ENCODE measurements around the gene CBX6. TPM values are rescaled to one million over a fixed set of nuclear protein-coding genes. Genes with fewer than 3 reads are reported as not detected.
A peak's percentile ranks its signal among the peaks of the same experiment; 100 is the strongest.

Gene CBX6
- polyA plus RNA-seq, 4 donors: 35.9 to 59.2 (median 42.2) TPM

DNA sequence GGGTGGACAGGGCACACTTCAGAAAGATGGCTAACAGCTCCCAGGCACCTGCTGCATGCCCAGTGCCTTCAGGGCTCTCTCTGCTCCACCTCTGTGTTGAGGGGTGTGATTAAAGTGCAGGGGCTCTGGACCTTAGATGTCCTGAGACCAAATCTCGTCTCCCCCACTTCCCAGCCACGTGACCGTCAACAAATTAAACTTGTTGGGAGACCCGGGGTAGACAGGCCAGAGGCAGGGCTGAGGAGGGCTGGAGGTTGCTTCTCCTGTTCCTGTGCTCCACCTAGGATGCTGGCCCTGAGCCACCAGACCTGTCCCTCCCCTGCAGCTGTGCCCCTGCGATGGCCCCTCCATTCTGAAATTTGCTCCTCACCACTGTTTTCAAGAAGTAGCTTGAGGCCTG, 45.2 kb downstream of the CBX6 start:
- no peak for DNase-seq (ENCODE audit: low read depth in 4 of 4, low spot score in 3 of 4)

DNA sequence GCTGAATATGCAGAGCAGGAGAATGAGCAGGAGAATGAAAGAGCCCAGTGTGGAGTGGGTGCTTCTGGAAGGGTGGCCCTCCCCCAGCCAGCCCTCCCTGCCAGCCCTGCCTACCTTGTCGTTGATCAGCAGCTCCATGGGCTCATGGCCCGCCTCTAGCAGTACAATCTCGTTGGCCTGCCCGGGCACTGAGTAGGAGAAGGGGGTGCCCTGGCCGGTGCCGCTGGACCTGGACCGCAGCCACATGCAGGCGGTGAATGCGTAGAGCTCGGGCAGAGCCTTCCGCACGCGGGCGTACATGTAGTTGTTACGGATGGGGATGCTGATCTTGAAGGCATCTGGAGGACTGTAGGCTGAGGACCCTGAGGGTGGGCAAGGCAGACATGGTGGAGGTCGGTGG, 45.6 kb downstream of the CBX6 start:
- DNase-seq (ENCODE audit: low read depth in 4 of 4, low spot score in 3 of 4): no peak

DNA sequence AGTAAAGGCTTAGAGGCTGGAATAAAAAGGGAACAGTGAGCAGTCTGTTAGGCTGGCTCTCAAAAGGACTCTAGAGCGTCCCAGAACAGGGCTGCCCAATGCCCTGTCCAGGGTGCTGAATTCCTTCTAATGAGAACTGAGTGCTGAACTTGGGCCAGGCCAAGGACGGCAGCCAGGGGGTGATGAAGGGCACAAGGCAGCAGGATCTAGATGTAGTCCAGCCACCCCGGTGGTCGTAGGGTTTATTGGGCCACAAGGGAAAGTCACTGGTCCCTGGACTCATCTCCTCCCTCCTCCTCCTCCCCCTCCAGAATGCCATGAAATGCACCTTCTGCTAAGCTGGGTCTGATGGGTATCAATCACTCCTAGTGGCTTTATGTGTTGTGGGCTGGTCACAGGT, 47.4 kb downstream of the CBX6 start:
- DNase-seq (ENCODE audit: low read depth in 4 of 4, low spot score in 3 of 4): peak; percentile 66 to 85 (median 74)

DNA sequence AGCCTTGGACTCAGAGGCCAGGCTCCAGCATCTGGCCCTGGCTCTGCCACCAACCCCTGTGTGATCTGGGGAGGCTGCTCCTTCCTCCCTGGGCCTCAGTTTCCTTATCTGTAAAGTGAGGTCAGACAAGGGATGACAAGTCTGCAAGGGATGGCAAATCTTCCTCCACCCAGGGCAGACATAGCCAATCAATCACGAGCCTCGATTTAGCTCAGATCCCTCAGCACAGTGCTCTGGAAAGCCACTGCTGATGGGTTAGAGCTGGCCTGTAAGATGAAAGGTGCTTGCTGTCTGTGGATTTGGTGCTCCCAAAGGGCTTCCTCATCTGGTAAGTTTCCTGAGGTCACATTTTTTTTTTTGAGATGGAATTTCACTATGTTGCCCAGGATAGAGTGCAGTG, 48.4 kb downstream of the CBX6 start:
- DNase-seq (ENCODE audit: low read depth in 4 of 4, low spot score in 3 of 4): no peak

DNA sequence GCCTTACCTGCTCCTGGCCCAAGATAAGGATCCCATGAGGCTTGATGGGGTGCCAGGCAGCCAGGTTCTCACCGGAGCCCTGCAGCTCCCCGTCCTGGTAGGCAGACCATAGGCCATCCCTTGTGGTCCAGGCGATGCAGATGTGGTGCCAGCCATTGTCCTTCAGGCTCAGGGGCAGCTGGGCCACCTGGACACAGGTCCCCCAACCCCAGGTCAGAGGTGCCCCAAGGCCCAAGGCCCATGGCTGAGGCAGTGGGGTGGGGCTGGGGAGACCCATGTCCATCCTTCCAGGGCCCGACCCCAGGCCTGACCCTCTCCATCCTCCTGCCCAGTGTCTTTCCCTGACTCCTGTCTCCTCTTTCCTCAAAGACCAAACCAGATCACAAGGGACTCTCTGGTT, 48.9 kb downstream of the CBX6 start:
- DNase-seq (ENCODE audit: low read depth in 4 of 4, low spot score in 3 of 4): no peak

DNA sequence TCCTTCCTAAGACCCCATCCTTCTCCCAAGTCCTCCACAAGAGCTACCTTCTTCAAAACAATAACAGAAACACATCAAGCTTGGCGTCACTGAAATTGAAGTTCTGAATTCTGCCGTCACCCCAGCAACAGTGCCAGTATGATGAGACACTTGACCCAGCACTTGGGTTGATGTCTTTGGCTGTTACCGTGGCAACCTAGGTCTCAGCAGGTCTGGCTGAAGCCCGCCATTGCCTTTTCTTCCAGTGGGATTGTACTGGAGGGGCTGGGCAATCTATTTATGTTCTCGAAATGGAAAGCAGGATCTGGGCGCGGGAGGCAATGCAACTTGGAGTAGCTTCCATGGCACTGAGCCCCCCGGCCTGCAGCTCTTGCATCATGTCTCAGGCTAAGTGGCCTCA, 52.0 kb downstream of the CBX6 start:
- no peak for DNase-seq (ENCODE audit: low read depth in 4 of 4, low spot score in 3 of 4)

DNA sequence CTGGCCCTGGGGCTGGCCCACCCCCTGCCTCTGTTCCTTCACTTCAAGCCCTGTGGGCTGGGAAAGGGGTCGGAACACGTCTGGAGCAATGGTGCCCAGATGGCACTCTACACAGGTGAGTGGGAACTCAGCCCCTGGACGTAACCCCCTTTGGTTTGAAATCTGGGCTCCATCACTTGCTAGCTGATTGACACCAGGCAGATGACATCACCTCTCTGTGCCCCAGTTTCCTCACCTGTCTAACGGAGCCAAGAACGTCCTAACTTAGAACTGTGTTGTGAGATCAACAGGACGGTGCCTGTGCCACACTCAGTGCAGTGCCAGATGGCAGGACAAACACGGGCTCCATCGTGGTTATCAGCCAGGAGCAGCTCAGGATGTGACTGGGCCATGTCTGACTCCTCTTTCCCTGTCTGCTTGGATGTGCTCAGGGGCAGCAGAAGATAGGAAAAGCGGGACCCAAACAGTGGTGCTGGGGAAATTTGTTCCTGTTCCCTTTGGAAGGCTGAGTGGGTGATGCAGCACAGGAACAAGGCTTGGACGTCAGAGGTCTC, 52.6 kb downstream of the CBX6 start:
- no peak for DNase-seq (ENCODE audit: low read depth in 4 of 4, low spot score in 3 of 4)

DNA sequence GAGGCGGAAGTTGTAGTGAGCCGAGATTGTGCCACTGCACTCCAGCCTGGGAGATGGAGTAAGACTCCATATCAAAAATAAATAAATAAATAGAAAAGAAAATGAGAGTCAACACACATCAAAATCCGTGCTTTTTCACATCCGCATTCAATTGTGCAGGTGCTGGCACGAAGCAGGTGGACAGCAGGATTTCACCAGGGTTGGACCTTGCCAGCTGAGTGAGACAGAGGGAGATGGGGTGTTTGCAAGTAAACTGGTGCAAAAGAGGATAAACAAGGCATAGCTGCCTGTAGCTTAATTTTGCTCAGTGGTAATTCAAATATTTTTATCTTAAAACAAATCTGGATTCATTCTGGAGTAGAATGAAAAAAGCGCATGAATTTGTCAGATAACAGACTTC, 54.8 kb downstream of the CBX6 start:
- DNase-seq (ENCODE audit: low read depth in 4 of 4, low spot score in 3 of 4): no peak

DNA sequence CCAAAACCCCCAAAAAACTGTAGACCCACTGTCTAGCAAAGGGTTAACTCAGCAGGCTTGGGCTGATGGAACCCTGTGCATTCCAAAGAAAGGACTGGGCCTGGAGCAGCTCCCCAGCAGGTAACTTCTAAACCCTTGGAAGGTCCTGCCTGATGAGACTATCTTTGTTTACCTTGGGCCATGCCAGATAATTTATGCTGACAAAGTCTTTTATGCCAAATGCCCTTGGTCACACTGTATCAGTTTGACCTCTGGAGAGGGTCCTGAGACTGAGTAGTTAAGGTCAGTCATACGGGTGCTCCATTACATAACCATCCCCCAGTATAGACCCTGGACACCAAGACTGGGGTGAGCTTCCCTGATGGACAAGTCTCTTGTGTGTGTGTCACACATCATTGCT, 56.2 kb downstream of the CBX6 start:
- DNase-seq (ENCODE audit: low read depth in 4 of 4, low spot score in 3 of 4): no peak

Other genes with a start within 250 kb of the CBX6 start
- 10 to 100 TPM in 1 of 4 donors, 1 to 10 TPM in 3; 2.2 to 10.7 (median 5.3) TPM for gene FAM227A, start 215.8 kb downstream of the CBX6 start, polyA plus RNA-seq (ENCODE audit: insufficient read length in 4 of 4)
- gene CBY1, start 215.6 kb downstream of the CBX6 start, polyA plus RNA-seq (ENCODE audit: insufficient read length in 4 of 4): 10 to 100 TPM; 52.0 to 64.3 (median 61.7) TPM
- gene TOMM22, start 190.3 kb downstream of the CBX6 start, polyA plus RNA-seq (ENCODE audit: insufficient read length in 4 of 4): 100 to 1,000 TPM in 2 of 4 donors, 10 to 100 TPM in 2; 64.1 to 107 (median 92.5) TPM
- gene JOSD1, start 171.3 kb downstream of the CBX6 start, polyA plus RNA-seq (ENCODE audit: insufficient read length in 4 of 4): 10 to 100 TPM; 37.1 to 54.1 (median 39.0) TPM
- 10 to 100 TPM; 32.2 to 58.0 (median 44.1) TPM for gene GTPBP1, start 166.3 kb downstream of the CBX6 start, polyA plus RNA-seq (ENCODE audit: insufficient read length in 4 of 4)
- gene SUN2, start 116.2 kb downstream of the CBX6 start, polyA plus RNA-seq (ENCODE audit: insufficient read length in 4 of 4): 10 to 100 TPM; 48.2 to 72.2 (median 51.9) TPM
- 10 to 100 TPM; 15.7 to 37.8 (median 33.1) TPM for gene DNAL4, start 78.1 kb downstream of the CBX6 start, polyA plus RNA-seq (ENCODE audit: insufficient read length in 4 of 4)
- 10 to 100 TPM in 1 of 4 donors, 1 to 10 TPM in 3; 4.3 to 11.0 (median 4.9) TPM for gene NPTXR, start 28.2 kb downstream of the CBX6 start, polyA plus RNA-seq (ENCODE audit: insufficient read length in 4 of 4)
- gene APOBEC3A, start 85.4 kb upstream of the CBX6 start, polyA plus RNA-seq (ENCODE audit: insufficient read length in 4 of 4): 1 to 10 TPM in 1 of 4 donors, under 1 TPM in 2, not detected in 1; 0.19 to 1.1 (median 0.21) TPM
- gene APOBEC3B, start 110.1 kb upstream of the CBX6 start, polyA plus RNA-seq (ENCODE audit: insufficient read length in 4 of 4): 10 to 100 TPM in 1 of 4 donors, 1 to 10 TPM in 3; 5.5 to 11.4 (median 7.1) TPM
- gene APOBEC3C, start 142.0 kb upstream of the CBX6 start, polyA plus RNA-seq (ENCODE audit: insufficient read length in 4 of 4): 10 to 100 TPM in 3 of 4 donors, 1 to 10 TPM in 1; 10.0 to 23.4 (median 11.2) TPM
- 1 to 10 TPM in 3 of 4 donors, under 1 TPM in 1; 0.57 to 2.2 (median 1.1) TPM for gene APOBEC3D, start 148.9 kb upstream of the CBX6 start, polyA plus RNA-seq (ENCODE audit: insufficient read length in 4 of 4)
- gene APOBEC3F, start 168.6 kb upstream of the CBX6 start, polyA plus RNA-seq (ENCODE audit: insufficient read length in 4 of 4): 1 to 10 TPM; 6.7 to 9.0 (median 8.5) TPM
- 10 to 100 TPM in 1 of 4 donors, 1 to 10 TPM in 3; 6.8 to 10.2 (median 7.6) TPM for gene APOBEC3G, start 205.1 kb upstream of the CBX6 start, polyA plus RNA-seq (ENCODE audit: insufficient read length in 4 of 4)
- under 1 TPM in 2 of 4 donors, not detected in 2; 0.17 to 0.20 TPM for gene APOBEC3H, start 225.0 kb upstream of the CBX6 start, polyA plus RNA-seq (ENCODE audit: insufficient read length in 4 of 4)